ENCODE data around the gene UNC5C.

GRCh38 chr4:95283320-95283719, 265.5 kb downstream of the UNC5C start:
- TF ChIP-seq EZH2 (IDR thresholded peaks at IDR 0.05; ENCODE audit: borderline replicate concordance) (no peak), CTCF (IDR thresholded peaks at IDR 0.05; ENCODE audit: poor library complexity) (no peak), EZH2phosphoT487 (IDR thresholded peaks at IDR 0.05; ENCODE audit: low read depth, severe bottlenecking, unreplicated experiment) (no peak)

All from hepatocyte (in vitro differentiated cells).